Stromal cell of bone marrow (primary cell): ENCODE data around the gene MTARC1.

Experiments
- DNase-seq: peaks from one replicate; pipeline ENCODE4 v3.0.0-alpha.2; 2012; ENCODE audit warnings: low read depth

Gene MTARC1

DNA sequence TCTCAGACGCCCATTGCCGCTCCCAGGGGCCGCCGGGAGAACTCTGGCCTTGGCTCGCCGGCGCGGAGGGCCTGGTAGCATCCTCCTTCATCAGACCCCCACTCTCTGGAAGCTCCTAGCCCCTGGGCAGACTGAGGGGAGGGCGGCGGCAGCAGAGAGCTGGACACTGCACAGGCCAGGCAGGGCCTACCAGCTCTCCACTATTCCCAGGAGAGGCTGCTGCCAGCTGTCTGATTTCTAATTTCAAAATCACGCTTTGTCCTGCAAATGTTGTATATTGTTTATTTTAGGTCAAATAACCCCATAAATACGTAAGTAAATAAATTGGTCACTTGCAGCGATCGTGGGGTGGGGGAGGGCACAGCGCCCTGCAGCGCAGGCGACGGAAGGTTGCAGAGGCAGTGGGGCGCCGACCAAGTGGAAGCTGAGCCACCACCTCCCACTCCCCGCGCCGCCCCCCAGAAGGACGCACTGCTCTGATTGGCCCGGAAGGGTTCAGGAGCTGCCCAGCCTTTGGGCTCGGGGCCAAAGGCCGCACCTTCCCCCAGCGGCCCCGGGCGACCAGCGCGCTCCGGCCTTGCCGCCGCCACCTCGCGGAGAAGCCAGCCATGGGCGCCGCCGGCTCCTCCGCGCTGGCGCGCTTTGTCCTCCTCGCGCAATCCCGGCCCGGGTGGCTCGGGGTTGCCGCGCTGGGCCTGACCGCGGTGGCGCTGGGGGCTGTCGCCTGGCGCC lies at the start of gene MTARC1:
Gene MTARC1, plus strand, starts transcription at position 577 of the 732 bp plus-strand sequence. Its CDS starts 32 bp downstream, at position 609.
- no peak for DNase-seq

DNA sequence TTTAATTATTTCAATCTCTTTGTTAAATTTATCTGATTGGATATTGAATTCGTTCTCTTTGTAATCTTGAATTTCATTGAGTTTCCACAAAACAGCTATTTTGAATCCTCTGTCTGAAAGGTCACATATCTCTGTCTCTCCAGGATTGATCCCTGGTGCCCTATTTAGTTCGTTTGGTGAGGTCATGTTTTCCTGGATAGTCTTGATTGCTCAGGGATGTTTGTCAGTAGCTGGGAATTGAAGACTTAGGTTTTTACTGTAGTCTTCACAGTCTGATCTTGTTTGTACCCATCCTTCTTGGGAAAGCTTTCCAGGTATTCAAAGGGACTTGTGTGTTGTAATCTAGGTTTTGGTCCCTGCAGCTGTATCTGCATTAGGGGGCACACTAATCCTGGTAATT lies 45.4 kb upstream of the MTARC1 start:
- no peak for DNase-seq

DNA sequence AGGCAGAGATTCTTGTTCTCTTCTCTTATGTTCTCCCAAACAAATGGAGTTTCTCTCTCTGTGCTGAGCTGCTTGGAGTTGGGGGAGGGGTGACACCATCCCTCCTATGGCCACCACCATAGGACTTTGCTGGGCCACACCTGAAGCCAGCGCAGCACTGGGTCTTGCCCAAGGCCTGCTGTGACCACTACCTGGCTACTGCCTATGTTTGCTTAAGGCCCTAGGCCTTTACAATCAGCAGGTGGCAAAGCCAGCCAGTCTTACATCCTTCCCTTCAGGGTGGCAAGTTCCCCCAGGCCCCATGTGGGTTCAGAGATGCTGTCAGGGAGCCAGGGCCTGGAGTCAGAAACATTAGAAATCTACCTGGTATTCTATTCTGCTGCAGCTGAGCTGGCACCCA lies 44.9 kb upstream of the MTARC1 start:
- no peak for DNase-seq

DNA sequence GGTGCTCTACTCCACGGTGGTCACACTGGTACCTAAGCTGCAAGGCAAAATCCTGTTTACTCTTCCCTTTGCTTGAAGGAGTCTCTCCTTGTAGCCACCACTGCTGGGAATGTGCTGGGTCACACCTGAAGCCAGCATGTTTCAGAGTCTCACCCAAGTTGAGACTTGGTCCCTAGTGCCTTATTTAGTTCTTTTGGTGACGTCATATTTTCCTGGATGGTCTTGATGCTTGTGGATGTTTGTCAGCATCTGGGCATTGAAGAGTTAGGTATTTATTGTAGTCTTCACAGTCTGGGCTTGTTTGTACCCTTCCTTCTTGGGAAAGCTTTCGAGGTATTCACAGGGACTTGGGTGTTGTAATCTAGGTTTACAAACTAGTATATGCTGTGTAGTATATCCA lies 44.2 kb upstream of the MTARC1 start:
- no peak for DNase-seq

DNA sequence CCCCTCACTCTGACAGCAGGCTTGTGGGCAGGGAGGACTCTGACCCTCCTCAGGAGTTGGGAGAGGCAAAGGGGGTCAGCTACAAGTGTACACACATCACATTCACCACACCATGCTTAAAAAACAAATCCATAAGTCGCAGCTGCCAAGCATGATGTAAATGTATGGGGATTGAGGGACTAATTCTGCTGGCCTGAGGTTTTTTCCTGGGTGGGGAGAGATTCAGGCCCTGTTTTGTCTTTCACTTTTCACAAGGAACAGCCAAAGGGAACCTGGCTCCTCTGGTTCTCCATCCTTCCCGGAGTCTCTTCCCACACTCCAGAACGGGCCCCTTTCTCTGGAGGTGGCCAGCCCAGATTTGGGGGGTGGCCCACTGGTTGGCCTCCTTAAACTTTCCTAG lies 39.9 kb upstream of the MTARC1 start:
- no peak for DNase-seq

DNA sequence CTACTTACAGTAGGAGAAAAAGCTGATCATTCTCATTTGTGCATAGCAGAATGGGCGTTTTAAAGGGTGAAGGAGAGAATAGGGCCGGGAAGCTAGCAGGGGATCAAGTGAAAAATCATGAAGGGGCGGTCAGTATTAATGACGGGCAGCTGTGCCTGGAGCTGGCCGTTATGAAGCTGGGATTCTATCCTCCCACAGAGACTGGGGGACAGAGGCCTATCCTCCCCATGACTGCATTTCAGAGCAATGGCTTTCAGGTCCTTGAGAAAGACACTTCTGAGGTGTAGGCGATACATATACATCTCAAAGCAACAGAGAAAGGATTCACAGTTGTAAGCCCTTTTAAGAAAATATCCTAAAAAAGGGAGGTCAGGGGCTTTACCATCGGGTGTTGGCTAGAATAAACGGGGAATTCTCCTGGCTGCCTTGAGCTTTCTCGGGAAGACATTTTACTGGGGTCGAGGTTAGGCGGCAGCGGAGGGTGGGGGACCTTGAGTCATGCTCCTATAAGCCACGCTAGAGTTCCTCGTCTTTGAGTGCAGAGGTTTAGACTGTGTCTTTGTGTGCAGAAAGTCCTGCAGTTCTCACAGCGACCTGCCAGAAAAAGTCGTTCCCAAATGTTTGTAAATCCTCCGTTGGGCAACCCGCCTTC lies 39.1 kb upstream of the MTARC1 start:
- DNase-seq, result no peak

DNA sequence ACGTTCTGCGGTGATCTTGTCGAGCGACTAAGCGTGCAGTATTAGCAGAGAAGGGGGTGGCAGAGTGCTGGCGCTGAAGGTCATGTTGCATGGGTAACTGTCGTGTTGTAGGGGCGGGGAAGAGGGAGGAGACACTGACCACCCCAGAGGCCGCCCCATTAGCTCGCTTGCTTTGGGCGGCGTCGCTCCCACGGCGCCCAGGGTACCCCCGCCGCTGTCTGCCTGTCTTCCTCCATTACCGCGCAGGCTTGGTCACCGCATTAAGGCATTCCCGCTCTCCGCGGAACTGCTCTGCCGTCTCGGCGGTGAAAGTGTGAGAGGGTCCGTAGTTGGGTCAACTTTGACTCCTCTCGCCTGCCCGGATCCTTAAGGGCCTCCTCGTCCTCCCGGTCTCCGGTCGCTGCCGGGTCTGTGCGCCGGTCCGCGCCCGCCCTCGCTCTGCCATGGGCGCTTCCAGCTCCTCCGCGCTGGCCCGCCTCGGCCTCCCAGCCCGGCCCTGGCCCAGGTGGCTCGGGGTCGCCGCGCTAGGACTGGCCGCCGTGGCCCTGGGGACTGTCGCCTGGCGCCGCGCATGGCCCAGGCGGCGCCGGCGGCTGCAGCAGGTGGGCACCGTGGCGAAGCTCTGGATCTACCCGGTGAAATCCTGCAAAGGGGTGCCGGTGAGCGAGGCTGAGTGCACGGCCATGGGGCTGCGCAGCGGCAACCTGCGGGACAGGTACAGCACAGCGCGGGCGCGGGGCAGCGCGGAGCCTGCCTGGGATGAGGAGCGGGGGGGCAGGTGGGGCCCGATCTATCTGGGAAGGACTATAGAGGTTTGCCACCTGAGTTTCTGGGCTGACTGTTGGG lies 38.4 kb upstream of the MTARC1 start, which contains the start of gene MTARC2:
Gene MTARC2, plus strand, starts transcription at position 234 of the 846 bp plus-strand sequence. Its CDS starts 210 bp downstream, at position 444.
- peak; percentile 44 for DNase-seq

DNA sequence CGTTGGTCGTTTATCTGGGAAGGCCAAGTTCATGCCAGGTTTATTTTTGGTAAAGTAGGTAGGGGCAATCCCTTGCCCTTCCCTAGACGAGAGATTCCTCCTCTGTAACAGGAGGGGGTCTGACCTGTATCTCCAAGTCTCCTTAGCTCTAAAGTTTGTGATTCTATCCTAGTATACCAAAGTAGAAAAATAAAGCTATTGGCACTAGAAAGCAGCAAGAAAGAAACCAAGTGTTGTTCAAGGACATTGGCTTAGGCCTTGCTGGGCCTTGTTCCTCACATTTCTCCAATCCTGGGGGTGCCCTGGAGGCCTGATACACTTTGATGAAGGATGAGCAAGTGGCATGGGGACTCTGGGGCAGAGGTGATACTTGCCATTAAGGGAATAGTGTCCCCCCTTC lies 37.8 kb upstream of the MTARC1 start:
- no peak for DNase-seq

DNA sequence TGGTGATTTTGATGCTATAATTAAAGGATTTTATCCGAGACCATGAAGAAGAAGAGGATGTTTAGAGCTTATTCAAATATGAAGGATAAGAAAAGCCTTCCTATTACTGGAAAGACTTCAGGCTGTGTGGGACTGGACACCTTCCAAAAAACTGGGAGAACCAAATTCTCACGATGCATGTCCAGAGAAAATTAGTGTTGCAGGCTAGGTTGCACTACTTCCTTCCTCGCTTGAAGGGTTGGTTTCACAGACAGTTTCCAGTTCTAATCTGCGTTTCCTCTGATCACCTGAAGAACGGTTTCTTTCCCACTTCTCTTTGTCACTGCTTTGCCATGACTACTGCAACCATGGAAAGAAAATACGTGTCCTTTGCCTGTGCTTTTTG lies 36.6 kb upstream of the MTARC1 start:
- DNase-seq, result no peak

DNA sequence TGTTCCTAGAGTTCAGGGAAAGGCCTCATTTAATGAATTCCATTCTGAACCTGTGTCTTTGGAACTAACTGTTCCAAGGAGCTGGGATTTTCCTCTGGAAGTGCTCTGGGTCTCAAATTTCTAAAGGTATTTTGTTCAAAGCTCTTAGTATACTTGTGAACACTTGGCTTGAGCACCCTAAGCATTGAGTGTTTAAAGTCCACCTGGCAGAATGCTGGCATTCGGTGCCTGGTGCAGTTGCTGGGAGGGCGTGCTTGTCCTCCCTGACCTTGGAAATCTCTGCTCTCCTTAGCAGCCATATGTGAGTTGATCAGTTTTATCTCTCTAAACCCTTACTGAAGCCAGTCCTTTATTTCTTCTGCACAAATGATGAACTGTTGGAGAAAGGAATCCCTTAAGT lies 35.6 kb upstream of the MTARC1 start:
- DNase-seq, result no peak

DNA sequence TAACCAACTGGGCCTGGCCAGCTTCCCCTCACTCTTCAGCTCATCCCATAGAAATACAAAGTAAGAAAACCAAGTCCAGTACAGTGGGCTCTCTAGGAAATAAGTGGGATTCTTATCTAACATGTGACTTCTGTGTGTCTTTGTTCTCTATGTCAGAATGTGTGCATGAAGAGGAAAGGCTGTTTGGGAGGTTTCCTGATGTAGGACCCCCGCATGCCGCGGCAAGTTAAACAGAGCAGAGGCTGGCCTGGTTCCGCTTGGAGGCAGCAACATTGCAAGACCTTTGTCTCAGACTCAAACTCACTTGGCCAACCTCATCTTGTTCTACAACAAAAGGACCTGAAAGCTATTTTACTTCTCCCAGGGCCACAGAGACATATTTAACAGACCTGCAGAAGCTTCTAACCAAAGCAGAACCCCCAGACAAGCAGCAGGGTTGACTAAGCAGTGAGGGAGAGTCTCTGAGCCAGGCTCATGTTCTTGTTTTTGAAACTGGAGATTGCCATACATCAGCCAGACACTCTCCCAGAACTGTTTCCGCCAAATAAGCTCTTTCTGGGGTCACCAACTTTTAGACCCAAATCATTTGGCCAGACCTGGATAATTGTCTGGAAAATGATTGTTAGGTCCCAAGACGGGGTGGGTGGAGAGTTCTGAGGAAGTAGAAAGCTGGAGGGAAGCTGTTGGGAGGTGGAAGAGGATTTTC lies 32.3 kb upstream of the MTARC1 start:
- no peak for DNase-seq

DNA sequence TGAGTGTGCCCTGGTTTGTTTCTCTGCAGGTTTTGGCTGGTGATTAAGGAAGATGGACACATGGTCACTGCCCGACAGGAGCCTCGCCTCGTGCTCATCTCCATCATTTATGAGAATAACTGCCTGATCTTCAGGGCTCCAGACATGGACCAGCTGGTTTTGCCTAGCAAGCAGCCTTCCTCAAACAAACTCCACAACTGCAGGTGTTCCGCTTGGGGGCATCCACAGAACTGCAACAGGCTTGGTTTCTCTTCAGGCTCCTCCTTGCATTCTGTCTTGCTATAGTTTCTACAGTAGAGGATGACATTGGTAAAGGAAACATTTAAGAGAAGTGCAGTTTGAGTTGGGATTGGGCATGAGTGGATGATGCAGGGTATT lies 31.8 kb upstream of the MTARC1 start:
- DNase-seq, result no peak

DNA sequence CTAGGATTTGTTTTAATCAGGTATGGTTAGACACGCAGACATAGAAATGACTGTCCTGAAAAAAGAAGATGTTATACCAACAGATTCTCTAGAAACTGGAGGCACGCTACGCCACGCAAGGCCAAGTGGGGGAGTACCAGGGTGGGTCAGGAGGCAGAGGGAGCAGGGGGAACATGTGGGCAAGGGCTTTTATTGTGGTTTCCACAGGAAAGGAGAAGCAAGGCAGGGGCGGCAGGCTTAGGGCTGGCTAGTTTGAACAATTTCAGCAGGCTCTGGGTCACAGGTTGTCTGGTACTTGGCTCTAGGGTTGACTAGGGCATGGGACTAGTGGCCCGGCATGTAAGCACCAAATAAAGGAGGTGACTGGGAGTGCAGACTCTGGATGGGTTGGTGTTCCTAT lies 31.4 kb upstream of the MTARC1 start:
- no peak for DNase-seq

DNA sequence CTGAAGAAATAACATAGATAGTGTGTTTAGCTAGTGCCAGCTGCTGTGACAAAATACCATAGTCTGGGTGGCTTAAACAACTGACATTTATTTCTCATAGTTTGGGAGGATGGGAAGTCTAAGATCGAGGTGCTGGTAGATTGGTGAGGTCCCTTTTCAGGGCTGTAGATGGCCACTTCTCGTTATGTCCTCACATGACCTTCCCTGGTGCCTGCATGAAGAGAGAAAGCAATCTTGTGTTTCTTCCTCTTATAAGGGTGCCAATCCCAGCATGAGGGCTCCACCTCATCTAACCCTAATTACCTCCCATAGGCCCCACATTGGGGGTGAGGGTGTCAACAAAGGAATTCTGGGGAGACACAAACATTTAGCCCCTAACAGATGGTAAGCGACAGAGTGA lies 29.3 kb upstream of the MTARC1 start:
- DNase-seq, result no peak

DNA sequence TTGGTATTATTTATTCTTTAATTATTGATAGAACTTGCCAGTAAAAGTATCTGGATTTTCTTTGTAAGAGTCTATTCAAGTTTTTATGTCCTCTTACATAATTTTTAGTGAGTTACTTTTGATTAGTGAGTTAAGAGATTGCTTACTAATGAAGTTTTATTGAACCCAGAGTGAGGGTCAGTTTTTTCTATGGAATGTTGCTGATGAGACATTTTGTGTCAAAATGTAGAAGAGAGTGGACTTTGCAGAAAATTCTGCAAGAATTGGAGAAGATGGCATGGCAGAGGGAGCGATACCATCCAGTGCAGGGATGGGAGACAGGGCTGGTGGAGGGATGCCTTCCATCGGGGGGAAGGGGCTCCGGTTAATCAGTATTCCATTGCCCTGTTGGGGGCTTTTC lies 27.6 kb upstream of the MTARC1 start:
- DNase-seq, result no peak

DNA sequence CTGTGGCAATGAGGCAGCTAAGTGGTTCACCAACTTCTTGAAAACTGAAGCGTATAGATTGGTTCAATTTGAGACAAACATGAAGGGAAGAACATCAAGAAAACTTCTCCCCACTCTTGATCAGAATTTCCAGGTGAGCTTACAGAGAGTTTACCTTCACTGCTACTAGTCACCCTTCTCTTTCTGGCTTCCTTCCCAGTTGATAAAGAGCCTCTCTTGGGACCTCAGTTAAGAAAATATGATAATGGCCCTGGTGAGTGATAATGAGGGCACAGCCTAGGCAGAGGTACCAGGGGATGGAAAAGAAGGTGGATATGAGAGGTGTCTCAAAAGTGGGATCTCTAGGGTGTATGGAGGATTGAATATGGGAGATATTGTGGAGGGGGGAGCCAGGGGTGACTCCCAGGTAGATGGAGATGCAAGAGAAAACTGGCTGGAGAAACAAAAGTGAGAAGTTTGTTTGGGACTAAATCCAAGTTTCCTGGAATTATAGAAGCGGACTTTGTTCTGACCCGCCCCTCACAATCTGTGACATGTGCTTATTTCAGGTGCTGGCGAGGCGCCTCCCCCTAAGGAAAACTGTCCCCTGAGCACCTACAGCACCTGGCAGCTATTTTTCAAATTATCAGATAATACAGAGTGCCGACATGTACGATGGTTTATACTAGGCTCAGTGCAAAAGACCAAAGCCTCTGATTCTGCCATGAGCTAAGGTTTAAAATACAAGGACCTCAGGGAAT lies 24.9 kb upstream of the MTARC1 start:
- no peak for DNase-seq

DNA sequence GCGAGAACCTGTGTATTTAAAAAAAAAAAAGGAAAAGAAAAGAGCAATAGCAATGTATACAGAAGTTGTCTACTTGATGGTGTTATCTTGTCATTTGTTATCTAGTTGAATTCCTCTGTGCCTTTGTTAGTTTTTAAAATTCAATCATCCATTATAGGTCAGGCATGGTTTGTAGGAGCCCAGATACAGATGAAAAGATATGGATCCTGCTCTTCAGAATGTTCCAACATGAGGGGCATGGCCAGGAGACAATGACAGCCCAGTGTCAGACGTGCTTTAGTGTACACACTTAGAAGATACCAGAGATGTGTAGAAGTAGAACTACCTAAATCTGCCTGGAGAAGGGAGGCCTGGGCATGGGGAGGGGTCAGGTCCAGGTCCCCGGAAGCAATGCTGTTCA lies 22.0 kb upstream of the MTARC1 start:
- DNase-seq, result no peak

DNA sequence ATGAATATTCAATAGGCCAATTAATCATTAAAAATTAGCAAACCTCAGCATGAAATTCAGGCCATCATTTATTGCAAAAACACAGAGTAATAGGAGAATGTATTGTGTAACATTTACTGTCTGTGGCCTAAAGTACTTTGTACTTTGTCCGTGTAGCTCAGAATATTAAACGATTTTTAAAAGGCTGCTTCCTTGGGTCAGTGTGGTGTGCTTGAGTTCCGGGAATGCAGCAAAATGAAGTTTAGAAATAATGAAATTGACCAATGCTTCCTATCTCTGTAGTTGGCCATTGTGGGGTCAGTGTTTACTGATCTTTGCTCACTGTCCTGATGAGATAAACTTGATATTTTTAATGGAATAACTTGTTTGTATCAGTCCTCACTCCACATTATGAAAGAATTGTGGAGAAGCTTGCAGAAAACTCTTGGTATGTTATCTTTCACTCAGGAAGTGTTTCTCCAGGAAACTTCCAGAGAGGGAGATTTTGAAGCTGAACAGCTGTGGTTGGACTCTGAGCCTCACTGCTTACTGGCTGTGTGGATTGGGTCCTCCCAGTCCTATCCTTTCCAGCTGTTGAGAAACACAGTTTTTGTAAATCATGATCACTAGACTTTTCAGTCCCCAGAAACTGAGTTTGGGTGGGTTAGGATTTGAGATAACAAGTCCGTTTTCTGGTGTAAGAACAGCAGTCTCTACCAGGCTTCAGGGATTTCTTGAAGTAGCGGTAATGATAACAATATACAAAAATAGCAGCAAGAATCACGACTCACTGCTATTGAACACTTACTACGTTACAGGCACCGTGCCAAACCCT lies 19.2 kb upstream of the MTARC1 start:
- no peak for DNase-seq

DNA sequence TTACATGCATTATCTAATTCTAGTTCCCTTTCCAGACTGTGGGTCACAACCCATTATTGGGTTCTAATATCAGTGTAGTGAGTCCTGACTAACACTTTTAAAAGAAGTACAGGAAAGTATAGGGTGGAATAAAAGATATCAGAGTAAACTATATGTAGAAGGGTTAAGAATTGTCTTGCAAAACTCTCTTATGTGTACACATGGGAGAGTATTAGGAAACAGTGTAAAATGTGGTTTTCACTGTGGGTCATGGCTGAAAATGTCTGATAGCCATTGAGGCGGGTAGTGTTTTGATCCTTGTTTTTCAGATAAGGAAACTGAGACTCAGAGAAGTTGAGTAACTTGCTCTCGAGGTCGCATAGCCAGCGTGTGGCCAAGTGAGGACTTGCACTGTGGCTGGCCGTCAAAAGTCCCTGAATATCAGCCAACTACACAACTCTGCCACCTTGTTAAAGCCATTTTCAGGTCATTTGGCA lies 18.5 kb upstream of the MTARC1 start:
- no peak for DNase-seq

DNA sequence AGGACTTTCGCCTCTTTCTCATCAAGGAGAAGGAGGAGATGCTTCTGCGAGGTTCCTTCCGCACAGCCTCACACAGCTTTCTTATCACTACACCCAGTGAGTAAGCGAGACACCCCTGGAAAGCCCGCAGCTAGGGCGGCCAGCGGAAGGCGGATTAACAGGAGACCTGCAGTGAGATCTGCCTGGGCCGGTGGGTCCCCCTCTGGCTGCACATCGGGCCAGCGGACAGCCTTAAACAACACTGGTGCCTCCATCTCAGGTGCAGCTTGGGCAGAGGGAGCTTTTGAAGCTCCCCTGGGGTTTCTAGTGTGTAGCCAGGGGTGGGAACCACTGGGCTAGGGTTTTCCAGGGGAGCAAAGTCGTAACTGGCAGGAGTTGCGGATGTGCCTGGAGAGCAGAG lies 17.5 kb upstream of the MTARC1 start:
- no peak for DNase-seq
